Fibroblast of the conjunctiva (primary cell): ENCODE data around the gene MED27.

Experiments
- DNase-seq: peaks from one replicate; pipeline ENCODE4 v3.0.0-alpha.2; 2010; ENCODE audit warnings: low read depth

Gene MED27

GRCh38 chr9:132041798-132042197 lies 37.9 kb downstream of the MED27 start:
- DNase-seq: no peak

- no peak for DNase-seq
These were observed 38.9 kb downstream of the MED27 start for GRCh38 chr9:132040808-132041207.

- DNase-seq: no peak
These were observed 39.4 kb downstream of the MED27 start for GRCh38 chr9:132040246-132040645.

- DNase-seq: no peak
These were observed 40.4 kb downstream of the MED27 start for GRCh38 chr9:132039284-132039683.

- no peak for DNase-seq
These were observed 42.2 kb downstream of the MED27 start for GRCh38 chr9:132037458-132037857.

GRCh38 chr9:132036521-132036920 lies 43.1 kb downstream of the MED27 start:
- no peak for DNase-seq

GRCh38 chr9:132035679-132036078 lies 44.0 kb downstream of the MED27 start:
- DNase-seq: no peak

GRCh38 chr9:132032238-132032950 lies 47.3 kb downstream of the MED27 start:
- DNase-seq: no peak

GRCh38 chr9:132031467-132032237 lies 48.0 kb downstream of the MED27 start:
- DNase-seq: peak; percentile 31

GRCh38 chr9:132030626-132031325 lies 48.9 kb downstream of the MED27 start:
- DNase-seq: no peak

GRCh38 chr9:132027752-132028663 lies 51.7 kb downstream of the MED27 start:
- no peak for DNase-seq

GRCh38 chr9:132026932-132027585 lies 52.6 kb downstream of the MED27 start:
- peak; percentile 13 for DNase-seq

GRCh38 chr9:132025766-132026165 lies 53.9 kb downstream of the MED27 start:
- DNase-seq: no peak

GRCh38 chr9:132024589-132024988 lies 55.1 kb downstream of the MED27 start:
- DNase-seq: no peak

GRCh38 chr9:132023419-132024180 lies 56.1 kb downstream of the MED27 start:
- no peak for DNase-seq

GRCh38 chr9:132020820-132021510 lies 58.7 kb downstream of the MED27 start:
- DNase-seq: no peak

GRCh38 chr9:132020272-132020671 lies 59.4 kb downstream of the MED27 start:
- DNase-seq: no peak

GRCh38 chr9:132019702-132020101 lies 60.0 kb downstream of the MED27 start:
- no peak for DNase-seq

- no peak for DNase-seq
These were observed 60.7 kb downstream of the MED27 start for GRCh38 chr9:132018957-132019405.

- DNase-seq: no peak
These were observed 63.2 kb downstream of the MED27 start for GRCh38 chr9:132016456-132016855.
